Measurements from ENCODE around the gene PCCA. TPM values are rescaled to one million over a fixed set of nuclear protein-coding genes. Genes with fewer than 3 reads are reported as not detected.

PCCA gene
- total RNA-seq, 4 donors from 2014 or later: 40.1 to 82.8 (median 61.1) TPM

GRCh38 chr13:100273138-100273537 lies 184.2 kb downstream of the PCCA start:
- no peak for TF ChIP-seq CTCF (IDR thresholded peaks at IDR 0.05; ENCODE audit: low read depth)

- TF ChIP-seq CTCF (IDR thresholded peaks at IDR 0.05; ENCODE audit: low read depth): no peak
Observed at GRCh38 chr13:100273552-100273951, 184.7 kb downstream of the PCCA start.

- no peak for TF ChIP-seq CTCF (IDR thresholded peaks at IDR 0.05; ENCODE audit: low read depth)
Observed at GRCh38 chr13:100274942-100275506, 186.1 kb downstream of the PCCA start.

- no peak for TF ChIP-seq CTCF (IDR thresholded peaks at IDR 0.05; ENCODE audit: low read depth)
Observed at GRCh38 chr13:100275746-100276145, 186.9 kb downstream of the PCCA start.

GRCh38 chr13:100280681-100281080 lies 191.8 kb downstream of the PCCA start:
- TF ChIP-seq CTCF (IDR thresholded peaks at IDR 0.05; ENCODE audit: low read depth): no peak

GRCh38 chr13:100290165-100290801 lies 201.4 kb downstream of the PCCA start:
- no peak for TF ChIP-seq CTCF (IDR thresholded peaks at IDR 0.05; ENCODE audit: low read depth)

- no peak for TF ChIP-seq CTCF (IDR thresholded peaks at IDR 0.05; ENCODE audit: low read depth)
Observed at GRCh38 chr13:100291624-100292023, 202.7 kb downstream of the PCCA start.

Measured in subcutaneous adipose tissue (tissue), 4 donors.